ENCODE results near the gene FKRP.

Gene FKRP

GRCh38 chr19:46724468-46724867 lies 21.4 kb upstream of the FKRP start:
- no CpG with 5 or more reads among the region's 20 CpGs for WGBS (ENCODE audit: extremely low coverage, insufficient coverage, insufficient read length)
- no peak overlapping the region for H4K91ac ChIP-seq (ENCODE audit: low read depth, low read length)
- H2AK5ac ChIP-seq (ENCODE audit: low read length), result no peak overlapping the region
- H4K8ac ChIP-seq (ENCODE audit: low read depth, low read length), result no peak overlapping the region
- H2AFZ ChIP-seq (ENCODE audit: insufficient read depth, low read length, poor library complexity), result no peak overlapping the region
- no peaks in the 10 kb centered on the region for H3K4me1 ChIP-seq (ENCODE audit: control insufficient read depth in 1 of 2, insufficient read depth in 2 of 2, low read length in 2 of 2)
- DNase-seq, result no peak
- H2BK120ac ChIP-seq (ENCODE audit: insufficient read depth, low read length, poor library complexity), result no peak overlapping the region
- peaks cover 98% of the 10 kb centered on the region in 2 experiments for H3K36me3 ChIP-seq (ENCODE audit: control insufficient read depth in 1 of 2, insufficient read depth in 2 of 2, low read length in 2 of 2)
- H3K4me2 ChIP-seq (ENCODE audit: low read length), result no peak overlapping the region
- no peaks in the 10 kb centered on the region for H3K27me3 ChIP-seq (ENCODE audit: insufficient read depth, low read length)
- no peak overlapping the region for H4K12ac ChIP-seq (ENCODE audit: low read depth, low read length)
- no peak overlapping the region for H3K4ac ChIP-seq (ENCODE audit: low read depth, low read length)
- H3K79me2 ChIP-seq (ENCODE audit: control insufficient read depth, insufficient read depth, low read length, poor library complexity), result no peaks in the 10 kb centered on the region
- H3K23ac ChIP-seq (ENCODE audit: low read length), result no peak overlapping the region
- no peak overlapping the region for H2BK12ac ChIP-seq (ENCODE audit: low read length)
- H3K14ac ChIP-seq (ENCODE audit: low read length), result no peak overlapping the region
- H3K9ac ChIP-seq (ENCODE audit: low read length), result no peak overlapping the region
- H3K4me3 ChIP-seq (ENCODE audit: low read depth, low read length), result no peak overlapping the region
- no peak overlapping the region for H3K27ac ChIP-seq (ENCODE audit: low read depth, low read length)
- no peaks in the 10 kb centered on the region for H3K9me3 ChIP-seq (ENCODE audit: insufficient read depth, low read depth, low read length)
- peaks cover 2% of the 10 kb centered on the region for H3K79me1 ChIP-seq (ENCODE audit: low read length)
- no peak overlapping the region for H2BK5ac ChIP-seq (ENCODE audit: low read depth, low read length, poor library complexity)
- no peak overlapping the region for H3K18ac ChIP-seq (ENCODE audit: low read length)

GRCh38 chr19:46725036-46725820 lies 20.6 kb upstream of the FKRP start:
- Histone ChIP-seq H3K9me3 (ENCODE audit: insufficient read depth, low read depth, low read length) (no peaks in the 10 kb centered on the region), H3K36me3 (ENCODE audit: control insufficient read depth in 1 of 2, insufficient read depth in 2 of 2, low read length in 2 of 2) (peaks cover 98% of the 10 kb centered on the region in 2 experiments), H3K27ac (ENCODE audit: low read depth, low read length) (no peak overlapping the region), H3K4ac (ENCODE audit: low read depth, low read length) (no peak overlapping the region), H3K9ac (ENCODE audit: low read length) (no peak overlapping the region), H3K4me2 (ENCODE audit: low read length) (no peak overlapping the region), H4K8ac (ENCODE audit: low read depth, low read length) (no peak overlapping the region), H3K27me3 (ENCODE audit: insufficient read depth, low read length) (no peaks in the 10 kb centered on the region), H4K12ac (ENCODE audit: low read depth, low read length) (no peak overlapping the region), H3K23ac (ENCODE audit: low read length) (no peak overlapping the region), H3K79me2 (ENCODE audit: control insufficient read depth, insufficient read depth, low read length, poor library complexity) (no peaks in the 10 kb centered on the region), H2BK120ac (ENCODE audit: insufficient read depth, low read length, poor library complexity) (no peak overlapping the region), H3K14ac (ENCODE audit: low read length) (no peak overlapping the region), H3K4me3 (ENCODE audit: low read depth, low read length) (no peak overlapping the region), H2BK12ac (ENCODE audit: low read length) (no peak overlapping the region), H3K18ac (ENCODE audit: low read length) (no peak overlapping the region), H2BK5ac (ENCODE audit: low read depth, low read length, poor library complexity) (no peak overlapping the region), H2AK5ac (ENCODE audit: low read length) (no peak overlapping the region), H4K91ac (ENCODE audit: low read depth, low read length) (no peak overlapping the region), H3K79me1 (ENCODE audit: low read length) (peaks cover 2% of the 10 kb centered on the region), H2AFZ (ENCODE audit: insufficient read depth, low read length, poor library complexity) (no peak overlapping the region), H3K4me1 (ENCODE audit: control insufficient read depth in 1 of 2, insufficient read depth in 2 of 2, low read length in 2 of 2) (no peaks in the 10 kb centered on the region)
- no peak for DNase-seq
- no CpG with 5 or more reads among the region's 26 CpGs for WGBS (ENCODE audit: extremely low coverage, insufficient coverage, insufficient read length)

GRCh38 chr19:46725859-46726393 lies 19.9 kb upstream of the FKRP start:
- H3K27me3 ChIP-seq (ENCODE audit: insufficient read depth, low read length), result no peaks in the 10 kb centered on the region
- H3K9ac ChIP-seq (ENCODE audit: low read length), result no peak overlapping the region
- no peak overlapping the region for H3K4me3 ChIP-seq (ENCODE audit: low read depth, low read length)
- no peak overlapping the region for H4K12ac ChIP-seq (ENCODE audit: low read depth, low read length)
- no peaks in the 10 kb centered on the region for H3K9me3 ChIP-seq (ENCODE audit: insufficient read depth, low read depth, low read length)
- no peak overlapping the region for H4K91ac ChIP-seq (ENCODE audit: low read depth, low read length)
- no peak overlapping the region for H3K18ac ChIP-seq (ENCODE audit: low read length)
- H2BK12ac ChIP-seq (ENCODE audit: low read length), result no peak overlapping the region
- H3K14ac ChIP-seq (ENCODE audit: low read length), result no peak overlapping the region
- H3K4me1 ChIP-seq (ENCODE audit: control insufficient read depth in 1 of 2, insufficient read depth in 2 of 2, low read length in 2 of 2), result peaks cover 3 to 6% of the 10 kb centered on the region in 2 experiments
- H3K4ac ChIP-seq (ENCODE audit: low read depth, low read length), result no peak overlapping the region
- H2BK120ac ChIP-seq (ENCODE audit: insufficient read depth, low read length, poor library complexity), result no peak overlapping the region
- no peak overlapping the region for H2BK5ac ChIP-seq (ENCODE audit: low read depth, low read length, poor library complexity)
- WGBS (ENCODE audit: extremely low coverage, insufficient coverage, insufficient read length), result no CpG with 5 or more reads among the region's 9 CpGs
- H3K23ac ChIP-seq (ENCODE audit: low read length), result no peak overlapping the region
- no peak overlapping the region for H2AK5ac ChIP-seq (ENCODE audit: low read length)
- no peak overlapping the region for H3K27ac ChIP-seq (ENCODE audit: low read depth, low read length)
- no peak overlapping the region for H3K4me2 ChIP-seq (ENCODE audit: low read length)
- H3K79me1 ChIP-seq (ENCODE audit: low read length), result peaks cover 3% of the 10 kb centered on the region
- DNase-seq, result no peak
- peaks cover 97 to 98% of the 10 kb centered on the region in 2 experiments for H3K36me3 ChIP-seq (ENCODE audit: control insufficient read depth in 1 of 2, insufficient read depth in 2 of 2, low read length in 2 of 2)
- no peak overlapping the region for H2AFZ ChIP-seq (ENCODE audit: insufficient read depth, low read length, poor library complexity)
- no peak overlapping the region for H4K8ac ChIP-seq (ENCODE audit: low read depth, low read length)
- H3K79me2 ChIP-seq (ENCODE audit: control insufficient read depth, insufficient read depth, low read length, poor library complexity), result no peaks in the 10 kb centered on the region

GRCh38 chr19:46726551-46726950 lies 19.3 kb upstream of the FKRP start:
- no peak overlapping the region for H3K23ac ChIP-seq (ENCODE audit: low read length)
- no peak for DNase-seq
- H3K9ac ChIP-seq (ENCODE audit: low read length), result no peak overlapping the region
- H3K4me2 ChIP-seq (ENCODE audit: low read length), result no peak overlapping the region
- no peaks in the 10 kb centered on the region for H3K79me2 ChIP-seq (ENCODE audit: control insufficient read depth, insufficient read depth, low read length, poor library complexity)
- no peak overlapping the region for H3K14ac ChIP-seq (ENCODE audit: low read length)
- H3K4me1 ChIP-seq (ENCODE audit: control insufficient read depth in 1 of 2, insufficient read depth in 2 of 2, low read length in 2 of 2), result peaks cover 8 to 10% of the 10 kb centered on the region in 2 experiments
- no CpG with 5 or more reads among the region's 10 CpGs for WGBS (ENCODE audit: extremely low coverage, insufficient coverage, insufficient read length)
- no peak overlapping the region for H3K18ac ChIP-seq (ENCODE audit: low read length)
- H2BK5ac ChIP-seq (ENCODE audit: low read depth, low read length, poor library complexity), result no peak overlapping the region
- H2AFZ ChIP-seq (ENCODE audit: insufficient read depth, low read length, poor library complexity), result no peak overlapping the region
- no peaks in the 10 kb centered on the region for H3K9me3 ChIP-seq (ENCODE audit: insufficient read depth, low read depth, low read length)
- H4K12ac ChIP-seq (ENCODE audit: low read depth, low read length), result no peak overlapping the region
- no peak overlapping the region for H2AK5ac ChIP-seq (ENCODE audit: low read length)
- H4K8ac ChIP-seq (ENCODE audit: low read depth, low read length), result no peak overlapping the region
- H2BK120ac ChIP-seq (ENCODE audit: insufficient read depth, low read length, poor library complexity), result no peak overlapping the region
- H3K27ac ChIP-seq (ENCODE audit: low read depth, low read length), result no peak overlapping the region
- H3K27me3 ChIP-seq (ENCODE audit: insufficient read depth, low read length), result no peaks in the 10 kb centered on the region
- H2BK12ac ChIP-seq (ENCODE audit: low read length), result no peak overlapping the region
- peaks cover 3% of the 10 kb centered on the region for H3K79me1 ChIP-seq (ENCODE audit: low read length)
- no peak overlapping the region for H4K91ac ChIP-seq (ENCODE audit: low read depth, low read length)
- H3K4me3 ChIP-seq (ENCODE audit: low read depth, low read length), result no peak overlapping the region
- H3K4ac ChIP-seq (ENCODE audit: low read depth, low read length), result peak overlapping the region; percentile 6
- peaks cover 95% of the 10 kb centered on the region in 2 experiments for H3K36me3 ChIP-seq (ENCODE audit: control insufficient read depth in 1 of 2, insufficient read depth in 2 of 2, low read length in 2 of 2)

All from trophoblast cell (in vitro differentiated cells and primary cell).